ENCODE measurements around the gene DOLPP1.

DNA sequence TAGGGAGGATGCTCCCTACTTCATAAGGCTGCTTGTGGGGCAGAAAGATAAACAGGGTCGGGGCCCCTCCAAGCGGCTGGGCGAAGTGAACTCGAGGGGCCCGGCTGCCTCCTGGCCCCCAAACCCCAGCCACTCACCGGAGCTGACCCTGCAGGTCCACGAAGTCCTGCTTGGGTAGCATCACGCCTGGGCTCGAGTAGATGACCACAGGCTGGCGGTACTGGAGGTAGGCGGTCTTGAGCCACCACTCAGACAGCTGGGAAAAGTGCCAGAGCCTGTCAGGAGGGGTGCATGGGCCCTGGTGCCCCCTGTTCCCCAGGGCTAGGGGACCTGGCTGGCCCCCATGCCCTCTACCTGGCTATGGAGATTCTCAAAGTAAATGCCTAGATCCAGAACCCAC, 23.1 kb downstream of the DOLPP1 start:
- TF ChIP-seq POLR2A (IDR thresholded peaks at IDR 0.05; ENCODE audit: low read length): no peak
- TF ChIP-seq GATA1 (IDR thresholded peaks at IDR 0.05; ENCODE audit: low read depth, low read length): no peak
